GM12878 (cell line): ENCODE data around the gene MMP19. TPM values are rescaled to one million over a fixed set of nuclear protein-coding genes. Genes with fewer than 3 reads are reported as not detected.

Experiments used
- ATAC-seq: fragments of 200-7000 bp; cut with Tn5 transposase; 3 replicates; pipeline ENCODE4 v1.9.1; 2020; ENCODE audit warnings: mild to moderate bottlenecking, moderate library complexity
- BruUV-seq: library from RNA; stranded (reverse); fragments of 400-500 nt; replicated peaks from 2 replicates; lab custom pipeline; 2021; lab: Mats Ljungman, UMichigan
- CTCF ChIA-PET: fragments of 300-600 bp; sonication (Branson Sonifier 250); formaldehyde crosslinking; extraction: SDS; loops from one replicate; lab custom pipeline; 2021; ENCODE audit warnings: inconsistent platforms; lab: Yijun Ruan, JAX
- POLR2A ChIA-PET: fragments of 350-600 bp; formaldehyde crosslinking; extraction: SDS; loops from one replicate; lab custom pipeline; 2021; ENCODE audit warnings: inconsistent platforms; lab: Charles Lee
- RAD21 ChIA-PET: fragments of 300-600 bp; sonication (Branson Sonifier 250); formaldehyde crosslinking; loops from one replicate; lab custom pipeline; 2023; ENCODE audit warnings: antibody characterized with exemption; ENCODE audit not compliant: unreplicated experiment; lab: Charles Lee
- SMC1A ChIA-PET: fragments of 300-600 bp; sonication (Branson Sonifier 250); formaldehyde crosslinking; loops from one replicate; lab custom pipeline; 2023; ENCODE audit not compliant: unreplicated experiment, uncharacterized antibody; lab: Charles Lee
- DNase-seq: peaks from one replicate; pipeline ENCODE4 v3.0.0-alpha.2; 2011; ENCODE audit warnings: low read depth, low spot score
- FAIRE-seq: peaks from 3 replicates; lab custom pipeline; 2011; peaks lifted over from hg19 to GRCh38; lab: Jason Lieb, UNC
- H2AFZ ChIP-seq: 2 replicates; pipeline ENCODE4 v1.6.0; 2011; ENCODE audit warnings: low read depth, low read length, control low read depth; ENCODE audit not compliant: control insufficient read depth
- H3K27ac ChIP-seq: 2 replicates; pipeline ENCODE4 v1.5.1; 2011; ENCODE audit warnings: control low read depth; ENCODE audit not compliant: control insufficient read depth, insufficient read depth
- H3K27me3 ChIP-seq, 2 experiments: replicated peaks in 1 of 2; 2 replicates each; pipeline versions ENCODE4 v1.6.0 to v1.6.1; 2011; ENCODE audit warnings: low read length in 1 of 2; ENCODE audit not compliant: control insufficient read depth in 2 of 2, insufficient read depth in 2 of 2
- H3K36me3 ChIP-seq, 2 experiments: 2 replicates each; pipeline ENCODE4 v1.5.1; 2011; ENCODE audit warnings: low read length in 1 of 2; ENCODE audit not compliant: control insufficient read depth in 2 of 2, insufficient read depth in 2 of 2
- H3K4me1 ChIP-seq: 2 replicates; pipeline ENCODE4 v1.6.1; 2011; ENCODE audit warnings: mild to moderate bottlenecking, low read length, moderate library complexity, mixed read lengths; ENCODE audit not compliant: control insufficient read depth, insufficient read depth
- H3K4me2 ChIP-seq: 2 replicates; pipeline ENCODE4 v1.6.0; 2011; ENCODE audit warnings: control low read depth; ENCODE audit not compliant: control insufficient read depth, insufficient read depth
- H3K4me3 ChIP-seq: fragments of 200-600 bp; sonication (generic); 2 replicates; pipeline ENCODE4 v1.5.1; 2016
- H3K79me2 ChIP-seq: 2 replicates; pipeline ENCODE4 v1.6.0; 2011; ENCODE audit warnings: low read length; ENCODE audit not compliant: control insufficient read depth, insufficient read depth
- H3K9ac ChIP-seq: 2 replicates; pipeline ENCODE4 v1.8.0; 2011; ENCODE audit warnings: low read length, control low read depth, mixed read lengths; ENCODE audit not compliant: control insufficient read depth, insufficient read depth
- H3K9me3 ChIP-seq: replicated peaks from 3 replicates; pipeline ENCODE4 v1.5.1; 2011; ENCODE audit warnings: mild to moderate bottlenecking, low read length; ENCODE audit not compliant: control insufficient read depth, insufficient read depth
- H4K20me1 ChIP-seq: 2 replicates; pipeline ENCODE4 v1.6.0; 2011; ENCODE audit not compliant: control insufficient read depth, insufficient read depth
- BMI1 ChIP-seq: fragments of 450-650 bp; IDR thresholded peaks from 2 replicates; pipeline ENCODE4 v1.6.1; 2016; ENCODE audit warnings: mild to moderate bottlenecking, moderate library complexity, borderline replicate concordance
- KLF5 ChIP-seq: fragments of 450-650 bp; IDR thresholded peaks from 2 replicates; pipeline ENCODE4 v1.6.1; 2014; ENCODE audit warnings: mild to moderate bottlenecking; ENCODE audit not compliant: partially characterized antibody
- MLLT1 ChIP-seq: fragments of 450-650 bp; IDR thresholded peaks from 2 replicates; pipeline ENCODE4 v1.6.1; 2016; ENCODE audit warnings: mild to moderate bottlenecking
- NKRF ChIP-seq: fragments of 450-650 bp; conservative IDR thresholded peaks from 2 replicates; pipeline ENCODE4 v1.6.1; 2017; ENCODE audit warnings: mild to moderate bottlenecking, moderate library complexity
- RELB ChIP-seq: fragments of 450-650 bp; IDR thresholded peaks from 2 replicates; pipeline ENCODE4 v1.6.1; 2017; ENCODE audit warnings: low read depth, mild to moderate bottlenecking, moderate library complexity
- SMC3 ChIP-seq: IDR thresholded peaks from 2 replicates; pipeline ENCODE4 v1.6.1; 2011; ENCODE audit warnings: low read length, improper control_type of control experiment, borderline replicate concordance
- TCF12 ChIP-seq: IDR thresholded peaks from 2 replicates; pipeline ENCODE4 v1.6.1; 2011; ENCODE audit warnings: low read depth, mild to moderate bottlenecking, low read length
- ZNF687 ChIP-seq: fragments of 450-650 bp; IDR thresholded peaks from 2 replicates; pipeline ENCODE4 v1.6.1; 2017; ENCODE audit warnings: mild to moderate bottlenecking, moderate library complexity
- ZSCAN29 ChIP-seq: fragments of 450-650 bp; IDR thresholded peaks from 2 replicates; pipeline ENCODE4 v1.6.1; 2017; ENCODE audit warnings: mild to moderate bottlenecking, moderate library complexity
- WGBS: methylation state at CpG from one replicate; pipeline ENCODE4 v1.1.6; 2016; ENCODE audit warnings: low lambda C conversion rate; ENCODE audit not compliant: insufficient replicate concordance, insufficient coverage; ENCODE audit errors: missing lambda C conversion rate; 5-methylcytosine and 5-hydroxymethylcytosine counted together
- in situ Hi-C: fragments of 300-500 bp; cut with MboI; formaldehyde crosslinking; loops from 9 replicates; pipeline ENCODE4 v1.14.3; 2018; ENCODE audit warnings: mixed read lengths
- intact Hi-C: fragments of 100-400 bp; cut with micrococcal nuclease; formaldehyde crosslinking; loops from one replicate; pipeline ENCODE4 v1.14.2; 2022; ENCODE audit not compliant: unreplicated experiment
- polyA plus RNA-seq, 11 experiments: library from polyadenylated mRNA; depleted of rRNA in 4 of 11; unstranded in 6 of 11; stranded (reverse) in 5 of 11; fragments of >200 nt; fragmentation: Nextera tagmentation in 4 of 11; fragmentation: Illumina TruSeq in 1 of 11; extraction: Ambion mirVana in 4 of 11; extraction: Trizol in 1 of 11; gene quantifications; 1 replicate in 1 of 11; 2 replicates in 10 of 11; pipeline versions ENCODE4 v1.2.1 to v1.2.3, GENCODE V29; 2011 to 2016; ENCODE audit warnings: inconsistent platforms in 2 of 11, missing spikeins in 2 of 11, low read depth in 1 of 11
- total RNA-seq, 4 experiments: library from RNA; depleted of rRNA in 3 of 4; stranded (reverse); fragments of >200 nt in 3 of 4; fragmentation: Illumina TruSeq in 1 of 4; extraction: Trizol in 1 of 4; gene quantifications; 2 replicates each; pipeline versions ENCODE4 v1.2.1 to v1.2.3, GENCODE V29; 2013 to 2021

Gene MMP19
- total and polyA plus RNA-seq, 10 of the 15 experiments (the other 5 are each of a cell fraction or from before 2014, with no cell fraction given): 0.03 to 0.04 (median 0.04) TPM; not detected in 7

GRCh38 chr12:55861871-55862270 is 19.1 kb upstream of the MMP19 start (continued):
- no peak for TF ChIP-seq ZNF687
- no peak for TF ChIP-seq RELB
- TF ChIP-seq, all 136 proteins: peak for 0

GRCh38 chr12:55861396-55861795 is 18.7 kb upstream of the MMP19 start:
- ChIA-PET SMC1A (interaction anchor here (1.4 kb wide), 1 partner anchor 65 kb away, joined by 7 read pairs; no protein-coding TSS in a partner anchor), POLR2A (interaction anchor here (0.6 kb wide), 2 partner anchors 46 to 359 kb away, joined by 5 read pairs; no protein-coding TSS in a partner anchor), RAD21 (no interaction called here), CTCF (interaction anchor here (1.4 kb wide), 1 partner anchor 14 kb away, joined by 3 read pairs; no protein-coding TSS in a partner anchor)
- Histone ChIP-seq H3K36me3 (no peaks in the 10 kb centered on the region), H3K27me3 (no peaks in the 10 kb centered on the region), H3K4me2 (no peak overlapping the region), H3K9me3 (peaks cover 3% of the 10 kb centered on the region; the same call in 1 of the 3 replicates), H4K20me1 (no peaks in the 10 kb centered on the region), H3K9ac (no peak overlapping the region), H3K27ac (no peak overlapping the region), H2AFZ (no peak overlapping the region), H3K4me1 (no peaks in the 10 kb centered on the region), H3K4me3 (no peak overlapping the region), H3K79me2 (no peaks in the 10 kb centered on the region)
- DNase-seq (no peak), FAIRE-seq (no peak), ATAC-seq (no peak)
- intact Hi-C loops (no loop called here), in situ Hi-C loops (no loop called here)
- 66% methylated on average over 8 of the region's 8 CpGs for WGBS
- BruUV-seq: no TSS peak
- TF ChIP-seq MLLT1 (no peak), KLF5 (no peak), BMI1 (no peak), ZSCAN29 (no peak), SMC3 (no peak), TCF12 (no peak), NKRF (no peak)
